ENCODE measurements around the gene LRPAP1.
"Not testable (repeated sequence)": the region's sequence is repeated elsewhere in the genome, so short reads cannot be mapped to it uniquely, and the experiment has no call there.

Gene LRPAP1

GRCh38 chr4:3531879-3532750, at the start of gene LRPAP1:
TSS of gene LRPAP1 (minus strand) at chr4:3532422. CDS start at chr4:3532412, 10 bp downstream.
- DNase-seq = peak; percentile 84

GRCh38 chr4:3581334-3582090, 49.3 kb upstream of the LRPAP1 start:
- DNase-seq = not testable (repeated sequence)

- not testable (repeated sequence) for DNase-seq
Measured at GRCh38 chr4:3580859-3581258, 48.6 kb upstream of the LRPAP1 start.

GRCh38 chr4:3578527-3579144, 46.4 kb upstream of the LRPAP1 start:
- not testable (repeated sequence) for DNase-seq

GRCh38 chr4:3578052-3578451, 45.8 kb upstream of the LRPAP1 start:
- DNase-seq = not testable (repeated sequence)

- not testable (repeated sequence) for DNase-seq
Measured at GRCh38 chr4:3577208-3577892, 45.1 kb upstream of the LRPAP1 start.

GRCh38 chr4:3576533-3577207, 44.4 kb upstream of the LRPAP1 start:
- DNase-seq = not testable (repeated sequence)

- not testable (repeated sequence) for DNase-seq
Measured at GRCh38 chr4:3575426-3576369, 43.5 kb upstream of the LRPAP1 start.

- DNase-seq = not testable (repeated sequence)
Measured at GRCh38 chr4:3574865-3575264, 42.6 kb upstream of the LRPAP1 start.

- not testable (repeated sequence) for DNase-seq
Measured at GRCh38 chr4:3574346-3574745, 42.1 kb upstream of the LRPAP1 start.

- no peak for DNase-seq
Measured at GRCh38 chr4:3573131-3573530, 40.9 kb upstream of the LRPAP1 start.

GRCh38 chr4:3572363-3572762, 40.1 kb upstream of the LRPAP1 start:
- DNase-seq = no peak

- DNase-seq = no peak
Measured at GRCh38 chr4:3571921-3572320, 39.7 kb upstream of the LRPAP1 start.

- DNase-seq = not testable (repeated sequence)
Measured at GRCh38 chr4:3570923-3571322, 38.7 kb upstream of the LRPAP1 start.

- not testable (repeated sequence) for DNase-seq
Measured at GRCh38 chr4:3569611-3570010, 37.4 kb upstream of the LRPAP1 start.

GRCh38 chr4:3566701-3567100, 34.5 kb upstream of the LRPAP1 start:
- DNase-seq = not testable (repeated sequence)

- peak; percentile 16 for DNase-seq
Measured at GRCh38 chr4:3566301-3566700, 34.1 kb upstream of the LRPAP1 start.

- not testable (repeated sequence) for DNase-seq
Measured at GRCh38 chr4:3564948-3565347, 32.7 kb upstream of the LRPAP1 start.

GRCh38 chr4:3563403-3563802, 31.2 kb upstream of the LRPAP1 start:
- no peak for DNase-seq

- DNase-seq = not testable (repeated sequence)
Measured at GRCh38 chr4:3562127-3562526, 29.9 kb upstream of the LRPAP1 start.

- DNase-seq = not testable (repeated sequence)
Measured at GRCh38 chr4:3560465-3560864, 28.2 kb upstream of the LRPAP1 start.

Data from MV-4-11 (cell line).